ENCODE measurements around the gene FGR.

The FGR gene

DNA sequence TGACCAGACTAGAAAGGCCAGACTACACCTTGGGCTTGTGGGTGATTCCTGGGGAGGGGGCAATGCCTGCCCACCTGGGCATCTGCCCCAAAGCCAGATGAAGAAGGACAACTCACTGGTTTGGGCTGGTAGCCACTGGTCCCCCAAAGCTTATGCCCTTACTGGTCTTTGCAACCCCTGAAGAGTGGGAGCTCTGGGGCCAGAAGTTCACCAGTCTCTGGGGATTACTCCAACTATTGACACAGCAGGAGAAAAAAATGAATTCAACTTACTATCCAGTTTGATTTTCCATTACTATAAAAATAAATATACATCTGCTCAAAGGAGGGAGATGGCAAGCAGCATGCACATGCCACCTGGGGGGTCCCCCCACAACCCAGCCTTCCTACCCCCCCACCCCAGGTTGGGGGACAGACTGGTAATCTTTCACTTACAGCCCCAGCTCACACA, 33.6 kb downstream of the FGR start:
- TF ChIP-seq, protein P1, sequence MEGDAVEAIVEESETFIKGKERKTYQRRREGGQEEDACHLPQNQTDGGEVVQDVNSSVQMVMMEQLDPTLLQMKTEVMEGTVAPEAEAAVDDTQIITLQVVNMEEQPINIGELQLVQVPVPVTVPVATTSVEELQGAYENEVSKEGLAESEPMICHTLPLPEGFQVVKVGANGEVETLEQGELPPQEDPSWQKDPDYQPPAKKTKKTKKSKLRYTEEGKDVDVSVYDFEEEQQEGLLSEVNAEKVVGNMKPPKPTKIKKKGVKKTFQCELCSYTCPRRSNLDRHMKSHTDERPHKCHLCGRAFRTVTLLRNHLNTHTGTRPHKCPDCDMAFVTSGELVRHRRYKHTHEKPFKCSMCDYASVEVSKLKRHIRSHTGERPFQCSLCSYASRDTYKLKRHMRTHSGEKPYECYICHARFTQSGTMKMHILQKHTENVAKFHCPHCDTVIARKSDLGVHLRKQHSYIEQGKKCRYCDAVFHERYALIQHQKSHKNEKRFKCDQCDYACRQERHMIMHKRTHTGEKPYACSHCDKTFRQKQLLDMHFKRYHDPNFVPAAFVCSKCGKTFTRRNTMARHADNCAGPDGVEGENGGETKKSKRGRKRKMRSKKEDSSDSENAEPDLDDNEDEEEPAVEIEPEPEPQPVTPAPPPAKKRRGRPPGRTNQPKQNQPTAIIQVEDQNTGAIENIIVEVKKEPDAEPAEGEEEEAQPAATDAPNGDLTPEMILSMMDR (IDR thresholded peaks at IDR 0.05; ENCODE audit: control insufficient read depth, insufficient read depth, low read depth, low read length, missing control alignments) = no peak
- peak overlapping the region; percentile 80 for H3K4me3 ChIP-seq (ENCODE audit: control insufficient read depth, low read depth, low read length)
- no peak for DNase-seq (ENCODE audit: low read depth)

DNA sequence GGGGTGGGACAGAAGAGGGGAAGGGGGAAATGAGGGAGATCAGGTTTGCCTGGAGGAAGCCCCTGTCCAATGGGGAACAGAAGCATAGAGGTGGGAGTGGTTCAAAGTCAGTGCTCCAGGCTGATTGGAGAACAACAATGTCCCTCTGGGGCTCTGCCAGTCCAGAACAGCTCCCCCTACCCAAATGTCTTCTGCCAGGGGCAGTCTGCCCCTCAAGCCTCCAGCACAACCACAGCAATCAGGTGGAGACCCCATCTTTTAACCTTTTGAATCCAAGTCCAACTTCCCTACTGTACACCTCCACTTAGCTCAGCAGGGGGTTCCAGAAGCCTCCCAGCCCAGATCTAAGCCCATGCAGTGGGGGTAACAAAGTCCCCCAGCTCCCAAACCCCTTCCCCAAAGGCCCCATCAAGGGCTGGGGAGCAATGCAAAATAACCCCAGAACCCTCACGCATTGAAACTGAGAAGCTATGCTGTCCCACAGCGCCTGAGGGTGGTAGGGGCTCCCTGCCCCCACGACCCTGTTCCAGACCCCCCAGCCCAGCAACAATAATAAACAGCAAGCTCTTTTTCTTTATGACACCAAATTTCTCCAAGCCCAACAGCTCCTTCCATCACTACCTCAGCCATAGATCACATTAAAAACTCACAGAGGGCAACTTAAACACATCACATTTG, 34.3 kb downstream of the FGR start:
- TF ChIP-seq, protein P1 (IDR thresholded peaks at IDR 0.05; ENCODE audit: control insufficient read depth, insufficient read depth, low read depth, low read length, missing control alignments) = no peak
- no peak overlapping the region for H3K4me3 ChIP-seq (ENCODE audit: control insufficient read depth, low read depth, low read length)
- DNase-seq (ENCODE audit: low read depth) = no peak

DNA sequence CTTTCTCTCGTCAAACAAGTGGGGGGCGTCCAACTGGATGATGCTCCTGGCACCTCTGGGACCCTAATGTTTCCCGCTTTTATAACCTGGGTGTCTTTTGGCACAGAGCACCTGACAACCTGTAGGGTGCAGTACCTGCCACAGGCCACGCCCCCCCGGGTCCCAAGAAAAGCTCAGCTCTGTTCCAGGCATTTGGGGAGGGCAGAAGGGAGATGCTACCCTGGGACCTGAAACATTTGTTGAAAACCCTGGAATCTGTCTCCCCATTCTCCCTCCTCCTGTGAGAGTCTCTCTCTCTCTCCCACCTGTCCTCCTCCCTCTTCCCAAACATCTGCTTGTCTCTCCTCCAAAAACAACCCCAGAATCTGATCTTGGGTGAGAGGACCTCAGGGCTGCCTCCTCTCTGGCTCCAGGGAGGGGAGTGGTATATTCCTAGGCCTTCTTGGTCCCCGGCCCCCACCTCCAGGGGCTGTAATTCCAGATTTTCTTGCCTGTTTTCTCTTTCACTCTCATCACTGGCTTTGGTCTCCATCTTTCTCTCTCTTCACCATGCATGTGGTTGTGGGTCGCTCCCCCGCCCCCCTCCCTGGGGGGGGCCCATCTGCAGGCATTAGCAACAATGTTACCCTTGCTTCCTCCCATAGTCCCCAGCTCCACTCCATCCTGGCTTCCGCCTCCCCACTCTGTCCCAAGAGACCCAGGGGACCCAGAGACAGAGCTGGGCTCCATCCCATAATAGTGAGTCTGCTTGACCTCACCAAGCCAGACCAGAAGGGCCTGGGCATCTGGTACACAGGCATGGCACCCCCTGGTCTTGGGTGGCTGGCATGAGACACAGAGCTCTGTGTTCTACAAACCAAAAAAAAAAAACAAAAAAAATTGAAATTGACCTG, 35.1 kb downstream of the FGR start:
- no peak overlapping the region for H3K4me3 ChIP-seq (ENCODE audit: control insufficient read depth, low read depth, low read length)
- no peak for DNase-seq (ENCODE audit: low read depth)
- TF ChIP-seq, protein P1 (IDR thresholded peaks at IDR 0.05; ENCODE audit: control insufficient read depth, insufficient read depth, low read depth, low read length, missing control alignments) = no peak

DNA sequence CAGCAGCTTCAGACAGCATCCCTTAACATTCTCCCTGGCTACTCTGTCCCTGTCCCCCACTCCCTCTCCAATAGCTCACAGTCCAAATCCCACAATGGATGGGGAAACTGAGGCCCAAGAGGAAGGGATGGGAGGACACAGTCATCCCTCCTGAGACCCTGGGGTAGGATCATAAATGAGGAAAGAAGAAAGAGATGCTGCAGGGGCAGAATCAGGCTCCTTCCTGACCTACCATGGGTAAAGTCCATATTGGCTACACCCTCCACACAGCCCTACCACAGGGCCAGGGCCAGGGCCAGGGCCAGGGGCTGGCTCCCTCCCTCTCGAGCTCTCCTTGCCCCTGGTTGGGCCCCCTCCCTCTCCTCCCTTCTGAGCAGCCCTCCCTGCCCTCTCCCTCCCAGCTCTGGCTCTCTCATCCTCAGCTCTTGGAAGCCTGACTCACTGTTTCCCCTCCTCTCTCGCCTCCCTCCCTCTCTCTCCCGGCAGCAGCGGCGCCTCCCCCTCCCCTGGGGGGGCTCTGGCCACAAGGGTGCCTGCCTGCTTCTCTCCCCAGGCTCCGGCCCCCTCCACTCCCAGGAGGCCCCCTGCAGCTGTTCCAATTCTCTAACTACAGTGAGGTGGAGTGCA, 36.0 kb downstream of the FGR start:
- no peak overlapping the region; the same call in 1 of the 2 replicates for H3K4me3 ChIP-seq (ENCODE audit: control insufficient read depth, low read depth, low read length)
- TF ChIP-seq, protein P1 (IDR thresholded peaks at IDR 0.05; ENCODE audit: control insufficient read depth, insufficient read depth, low read depth, low read length, missing control alignments) = no peak
- DNase-seq (ENCODE audit: low read depth) = no peak

DNA sequence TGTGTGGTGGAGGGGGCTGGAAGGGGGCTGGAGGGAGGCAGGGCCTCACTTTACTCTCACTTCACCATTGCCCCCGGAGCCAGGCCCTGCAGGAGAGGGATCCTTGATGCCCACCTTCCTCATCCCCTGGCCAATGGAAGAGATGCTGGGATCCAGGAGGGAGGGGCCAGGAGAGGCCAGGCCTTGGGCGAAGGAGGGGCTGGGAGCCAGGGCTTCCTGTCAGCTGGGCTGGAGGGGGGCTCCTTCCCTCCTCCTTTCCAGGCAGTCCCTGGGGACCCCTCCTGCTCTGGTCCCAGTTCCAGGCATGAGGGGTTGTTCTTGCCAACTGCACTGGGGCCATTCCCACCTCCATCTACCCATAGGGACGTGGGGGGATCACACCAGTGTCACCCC, 36.7 kb downstream of the FGR start:
- no peak for DNase-seq (ENCODE audit: low read depth)
- TF ChIP-seq, protein P1 (IDR thresholded peaks at IDR 0.05; ENCODE audit: control insufficient read depth, insufficient read depth, low read depth, low read length, missing control alignments) = no peak
- H3K4me3 ChIP-seq (ENCODE audit: control insufficient read depth, low read depth, low read length) = no peak overlapping the region

DNA sequence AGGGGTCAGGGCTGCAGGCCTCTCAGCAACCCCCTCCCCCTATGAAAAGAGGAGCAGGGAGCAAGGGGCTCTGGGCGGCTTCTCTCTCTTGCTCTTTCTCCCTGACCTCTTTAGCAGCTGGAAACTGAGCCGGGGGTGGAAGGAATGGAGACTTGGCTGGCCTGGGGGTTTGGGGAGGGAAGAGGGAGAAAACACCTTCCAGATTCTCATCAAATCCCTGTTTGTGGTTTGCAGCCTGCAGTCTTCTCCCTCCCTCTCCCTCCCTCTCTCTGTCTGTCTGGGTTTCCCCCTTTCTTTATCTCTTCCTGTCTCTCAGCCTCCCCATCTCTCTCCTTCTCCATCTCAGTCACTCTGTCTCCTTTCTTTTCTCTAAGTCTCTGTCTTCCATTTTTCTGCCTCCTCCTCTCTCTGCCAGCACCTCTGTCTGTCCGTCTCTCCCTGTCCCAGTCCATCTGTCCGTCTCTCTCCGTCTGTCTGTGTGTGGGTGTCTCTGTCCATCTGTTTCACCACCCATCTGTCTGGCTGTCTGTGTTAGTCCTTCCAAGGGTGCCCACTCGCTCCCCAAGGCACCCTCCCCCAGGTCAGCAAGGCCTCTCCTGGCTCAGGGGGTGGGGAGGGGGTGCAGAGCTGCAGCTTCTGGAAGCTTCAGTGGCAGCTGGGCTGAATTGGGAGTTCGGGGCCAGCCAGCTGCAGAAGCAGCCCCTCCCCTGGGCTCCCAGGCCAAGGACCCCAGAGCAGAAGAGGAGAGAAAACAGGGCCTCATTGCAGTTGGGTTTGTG, 37.3 kb downstream of the FGR start:
- DNase-seq (ENCODE audit: low read depth) = no peak
- TF ChIP-seq, protein P1 (IDR thresholded peaks at IDR 0.05; ENCODE audit: control insufficient read depth, insufficient read depth, low read depth, low read length, missing control alignments) = no peak
- H3K4me3 ChIP-seq (ENCODE audit: control insufficient read depth, low read depth, low read length) = no peak overlapping the region
